ENCODE measurements around the gene GPC5.

DNA sequence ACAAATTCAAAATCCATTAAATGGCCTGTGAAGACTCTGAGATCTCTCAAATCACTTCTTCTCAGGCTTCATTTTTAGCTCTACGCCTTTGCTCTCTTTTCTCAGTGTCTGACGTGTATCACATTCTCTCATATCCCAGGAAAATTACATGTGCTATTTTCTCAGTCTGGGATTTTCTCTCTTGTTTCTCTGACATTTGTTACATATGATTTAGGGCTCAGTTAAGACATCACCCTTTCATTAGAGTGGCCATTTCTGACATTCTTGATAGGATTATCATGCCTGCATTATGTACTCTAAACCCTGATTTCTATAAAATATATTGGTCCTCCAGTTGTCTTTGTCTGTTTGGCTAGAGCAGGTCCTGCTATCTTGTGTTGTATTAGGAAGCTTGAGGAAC lies 136.6 kb downstream of the GPC5 start:
- no peak for TF ChIP-seq SIN3A (IDR thresholded peaks at IDR 0.05; ENCODE audit: borderline replicate concordance, insufficient read depth, low read length)
- TF ChIP-seq, protein P1, sequence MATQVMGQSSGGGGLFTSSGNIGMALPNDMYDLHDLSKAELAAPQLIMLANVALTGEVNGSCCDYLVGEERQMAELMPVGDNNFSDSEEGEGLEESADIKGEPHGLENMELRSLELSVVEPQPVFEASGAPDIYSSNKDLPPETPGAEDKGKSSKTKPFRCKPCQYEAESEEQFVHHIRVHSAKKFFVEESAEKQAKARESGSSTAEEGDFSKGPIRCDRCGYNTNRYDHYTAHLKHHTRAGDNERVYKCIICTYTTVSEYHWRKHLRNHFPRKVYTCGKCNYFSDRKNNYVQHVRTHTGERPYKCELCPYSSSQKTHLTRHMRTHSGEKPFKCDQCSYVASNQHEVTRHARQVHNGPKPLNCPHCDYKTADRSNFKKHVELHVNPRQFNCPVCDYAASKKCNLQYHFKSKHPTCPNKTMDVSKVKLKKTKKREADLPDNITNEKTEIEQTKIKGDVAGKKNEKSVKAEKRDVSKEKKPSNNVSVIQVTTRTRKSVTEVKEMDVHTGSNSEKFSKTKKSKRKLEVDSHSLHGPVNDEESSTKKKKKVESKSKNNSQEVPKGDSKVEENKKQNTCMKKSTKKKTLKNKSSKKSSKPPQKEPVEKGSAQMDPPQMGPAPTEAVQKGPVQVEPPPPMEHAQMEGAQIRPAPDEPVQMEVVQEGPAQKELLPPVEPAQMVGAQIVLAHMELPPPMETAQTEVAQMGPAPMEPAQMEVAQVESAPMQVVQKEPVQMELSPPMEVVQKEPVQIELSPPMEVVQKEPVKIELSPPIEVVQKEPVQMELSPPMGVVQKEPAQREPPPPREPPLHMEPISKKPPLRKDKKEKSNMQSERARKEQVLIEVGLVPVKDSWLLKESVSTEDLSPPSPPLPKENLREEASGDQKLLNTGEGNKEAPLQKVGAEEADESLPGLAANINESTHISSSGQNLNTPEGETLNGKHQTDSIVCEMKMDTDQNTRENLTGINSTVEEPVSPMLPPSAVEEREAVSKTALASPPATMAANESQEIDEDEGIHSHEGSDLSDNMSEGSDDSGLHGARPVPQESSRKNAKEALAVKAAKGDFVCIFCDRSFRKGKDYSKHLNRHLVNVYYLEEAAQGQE (IDR thresholded peaks at IDR 0.05; ENCODE audit: insufficient read depth in 1 of 2, low read depth in 2 of 2, low read length in 2 of 2): no peak
- no peak for TF ChIP-seq POLR2AphosphoS5 (IDR thresholded peaks at IDR 0.05; ENCODE audit: low read depth, low read length)
- TF ChIP-seq FOXP2 (optimal IDR thresholded peaks at IDR 0.05; ENCODE audit: borderline replicate concordance, extremely low read depth, extremely low read length, insufficient read depth): no peak
- no peak for TF ChIP-seq TAF1 (IDR thresholded peaks at IDR 0.05; ENCODE audit: borderline replicate concordance, insufficient read depth, low read length)

All from PFSK-1 (cell line).